ENCODE results near the gene HPCA.

Gene HPCA

DNA sequence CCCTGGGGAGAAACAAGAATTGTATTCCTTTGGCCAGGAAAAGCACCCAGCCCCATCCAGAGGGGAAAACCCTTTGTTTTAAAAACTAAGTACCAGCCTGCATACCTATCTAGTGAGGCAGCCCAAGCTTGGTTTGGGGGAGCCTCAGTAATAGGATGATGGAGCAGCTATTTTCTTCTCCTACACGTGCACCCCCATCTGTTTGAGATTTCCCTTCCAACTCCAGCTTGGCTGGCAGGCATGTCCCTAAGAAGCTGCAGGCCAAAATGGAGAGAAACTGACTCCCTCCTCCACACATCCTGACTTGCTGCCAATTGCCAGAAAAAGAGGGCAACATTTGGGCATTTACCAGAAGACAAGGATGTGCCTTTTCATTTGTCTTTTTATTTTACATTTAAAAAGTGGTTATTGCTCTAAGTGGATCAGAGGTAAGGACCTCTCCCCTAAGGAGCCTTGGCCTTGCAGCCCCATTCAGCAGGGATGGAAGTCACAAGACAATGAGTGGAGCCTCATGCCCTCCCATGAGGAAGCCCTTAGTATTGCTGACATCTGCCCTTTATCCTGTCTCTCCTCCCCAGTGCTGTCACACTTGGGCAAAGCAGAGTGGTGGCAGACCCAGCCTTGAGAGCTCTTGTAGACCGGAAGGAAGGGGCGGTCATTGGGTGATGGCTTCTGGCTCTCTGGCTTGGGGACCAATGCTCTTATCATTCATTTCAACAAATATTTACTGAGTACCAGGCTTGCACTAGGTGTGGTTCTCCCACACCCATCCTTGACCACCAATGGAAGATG, 24.2 kb upstream of the HPCA start:
- H3K9ac ChIP-seq: no peak overlapping the region
- H2AFZ ChIP-seq (ENCODE audit: low read depth): no peak overlapping the region
- H3K4me3 ChIP-seq (IDR thresholded peaks at IDR 0.05; ENCODE audit: insufficient read depth, low read depth, low read length): no peak overlapping the region
- H3K36me3 ChIP-seq (ENCODE audit: insufficient read depth): no peaks in the 10 kb centered on the region
- H3K27me3 ChIP-seq (ENCODE audit: insufficient read depth, low read depth): no peaks in the 10 kb centered on the region
- H4K20me1 ChIP-seq (ENCODE audit: insufficient read depth): no peaks in the 10 kb centered on the region
- TF ChIP-seq, protein P1, sequence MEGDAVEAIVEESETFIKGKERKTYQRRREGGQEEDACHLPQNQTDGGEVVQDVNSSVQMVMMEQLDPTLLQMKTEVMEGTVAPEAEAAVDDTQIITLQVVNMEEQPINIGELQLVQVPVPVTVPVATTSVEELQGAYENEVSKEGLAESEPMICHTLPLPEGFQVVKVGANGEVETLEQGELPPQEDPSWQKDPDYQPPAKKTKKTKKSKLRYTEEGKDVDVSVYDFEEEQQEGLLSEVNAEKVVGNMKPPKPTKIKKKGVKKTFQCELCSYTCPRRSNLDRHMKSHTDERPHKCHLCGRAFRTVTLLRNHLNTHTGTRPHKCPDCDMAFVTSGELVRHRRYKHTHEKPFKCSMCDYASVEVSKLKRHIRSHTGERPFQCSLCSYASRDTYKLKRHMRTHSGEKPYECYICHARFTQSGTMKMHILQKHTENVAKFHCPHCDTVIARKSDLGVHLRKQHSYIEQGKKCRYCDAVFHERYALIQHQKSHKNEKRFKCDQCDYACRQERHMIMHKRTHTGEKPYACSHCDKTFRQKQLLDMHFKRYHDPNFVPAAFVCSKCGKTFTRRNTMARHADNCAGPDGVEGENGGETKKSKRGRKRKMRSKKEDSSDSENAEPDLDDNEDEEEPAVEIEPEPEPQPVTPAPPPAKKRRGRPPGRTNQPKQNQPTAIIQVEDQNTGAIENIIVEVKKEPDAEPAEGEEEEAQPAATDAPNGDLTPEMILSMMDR (conservative IDR thresholded peaks at IDR 0.05; ENCODE audit: low read depth, low read length): no peak
- H3K4me1 ChIP-seq (ENCODE audit: low read depth, poor library complexity, severe bottlenecking): no peaks in the 10 kb centered on the region
- no peak overlapping the region for H3K27ac ChIP-seq
- H3K4me2 ChIP-seq: no peak overlapping the region
- no peaks in the 10 kb centered on the region for H3K79me2 ChIP-seq (ENCODE audit: insufficient read depth, low read depth)

DNA sequence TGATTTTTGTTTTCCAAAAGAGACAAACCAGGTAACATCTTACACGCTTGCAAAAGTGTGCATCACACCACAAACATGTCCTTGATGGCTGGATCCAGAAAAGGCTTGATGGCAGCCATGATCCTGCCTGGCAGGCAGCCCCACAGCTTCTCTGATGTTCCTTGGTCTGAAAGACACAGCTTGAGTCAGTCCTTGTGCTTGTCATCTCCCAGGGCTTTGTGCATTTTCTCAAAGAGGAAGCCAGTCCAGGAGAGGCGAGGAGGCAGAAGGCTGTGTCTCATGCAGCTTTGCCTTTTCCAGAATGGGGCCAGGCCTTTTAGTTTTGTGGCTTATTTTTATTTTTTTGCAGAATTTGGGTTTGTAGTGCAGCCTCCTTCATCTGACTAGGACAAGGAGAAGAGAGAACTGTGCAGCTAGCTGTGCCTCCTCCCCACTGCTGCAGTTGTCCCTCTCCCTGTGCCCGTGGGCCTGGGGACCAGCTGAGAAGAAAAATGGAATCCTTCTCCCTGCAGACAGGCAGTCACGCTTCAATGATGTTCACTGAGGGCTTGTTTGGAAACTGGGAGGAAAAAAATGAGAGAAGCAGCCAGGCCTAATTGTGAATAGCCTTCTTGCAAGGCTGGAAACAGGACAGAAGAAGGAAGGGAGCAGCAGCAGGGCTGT, 22.9 kb upstream of the HPCA start:
- H4K20me1 ChIP-seq (ENCODE audit: insufficient read depth): no peaks in the 10 kb centered on the region
- no peaks in the 10 kb centered on the region for H3K36me3 ChIP-seq (ENCODE audit: insufficient read depth)
- TF ChIP-seq, protein P1 (conservative IDR thresholded peaks at IDR 0.05; ENCODE audit: low read depth, low read length): no peak
- H3K27ac ChIP-seq: no peak overlapping the region
- no peak overlapping the region for H3K4me2 ChIP-seq
- no peaks in the 10 kb centered on the region for H3K79me2 ChIP-seq (ENCODE audit: insufficient read depth, low read depth)
- no peak overlapping the region for H2AFZ ChIP-seq (ENCODE audit: low read depth)
- H3K9ac ChIP-seq: no peak overlapping the region
- no peak overlapping the region for H3K4me3 ChIP-seq (IDR thresholded peaks at IDR 0.05; ENCODE audit: insufficient read depth, low read depth, low read length)
- no peaks in the 10 kb centered on the region for H3K4me1 ChIP-seq (ENCODE audit: low read depth, poor library complexity, severe bottlenecking)
- no peaks in the 10 kb centered on the region for H3K27me3 ChIP-seq (ENCODE audit: insufficient read depth, low read depth)

GRCh38 chr1:32863881-32864245, 22.4 kb upstream of the HPCA start:
- H3K36me3 ChIP-seq (ENCODE audit: insufficient read depth): no peaks in the 10 kb centered on the region
- no peak overlapping the region for H3K4me3 ChIP-seq (IDR thresholded peaks at IDR 0.05; ENCODE audit: insufficient read depth, low read depth, low read length)
- TF ChIP-seq, protein P1 (conservative IDR thresholded peaks at IDR 0.05; ENCODE audit: low read depth, low read length): no peak
- H3K27me3 ChIP-seq (ENCODE audit: insufficient read depth, low read depth): no peaks in the 10 kb centered on the region
- no peak overlapping the region for H3K9ac ChIP-seq
- H3K79me2 ChIP-seq (ENCODE audit: insufficient read depth, low read depth): no peaks in the 10 kb centered on the region
- no peak overlapping the region for H3K27ac ChIP-seq
- no peak overlapping the region for H2AFZ ChIP-seq (ENCODE audit: low read depth)
- no peak overlapping the region for H3K4me2 ChIP-seq
- H4K20me1 ChIP-seq (ENCODE audit: insufficient read depth): no peaks in the 10 kb centered on the region
- H3K4me1 ChIP-seq (ENCODE audit: low read depth, poor library complexity, severe bottlenecking): no peaks in the 10 kb centered on the region

DNA sequence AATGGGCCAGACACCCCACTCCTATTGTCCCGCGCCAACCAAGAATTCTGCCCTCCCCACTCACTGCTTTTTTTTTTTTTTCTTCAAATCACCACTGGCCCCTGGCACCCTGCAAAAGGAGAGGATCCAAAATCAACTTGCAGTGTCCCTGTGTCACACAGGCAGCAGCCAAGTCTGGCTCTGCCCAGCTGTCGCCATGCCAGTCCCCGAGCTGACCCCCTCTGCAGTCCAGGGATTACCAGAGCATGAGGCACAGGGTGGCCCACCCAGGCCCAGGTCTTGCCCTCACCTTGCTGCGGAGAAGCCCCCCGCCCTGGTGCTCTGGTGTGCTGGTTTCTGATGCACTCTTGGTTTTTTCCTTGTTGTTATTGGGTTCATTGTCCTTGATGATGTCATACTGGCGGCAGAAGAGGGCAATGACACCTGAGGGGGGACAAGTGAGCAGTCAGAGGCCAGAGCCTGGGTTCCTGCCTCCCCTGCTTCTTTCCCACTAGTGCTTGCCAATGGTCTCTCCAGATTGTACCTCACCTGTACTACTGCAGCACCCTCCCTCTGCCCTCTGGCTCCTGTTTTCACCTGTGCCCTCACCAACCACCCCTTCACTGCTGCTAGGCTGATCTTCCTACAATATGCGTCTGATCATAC, 21.8 kb upstream of the HPCA start:
- H3K4me3 ChIP-seq (IDR thresholded peaks at IDR 0.05; ENCODE audit: insufficient read depth, low read depth, low read length): no peak overlapping the region
- H2AFZ ChIP-seq (ENCODE audit: low read depth): no peak overlapping the region
- TF ChIP-seq, protein P1 (conservative IDR thresholded peaks at IDR 0.05; ENCODE audit: low read depth, low read length): no peak
- H3K27ac ChIP-seq: no peak overlapping the region
- H3K79me2 ChIP-seq (ENCODE audit: insufficient read depth, low read depth): no peaks in the 10 kb centered on the region
- no peaks in the 10 kb centered on the region for H4K20me1 ChIP-seq (ENCODE audit: insufficient read depth)
- no peak overlapping the region for H3K9ac ChIP-seq
- H3K27me3 ChIP-seq (ENCODE audit: insufficient read depth, low read depth): no peaks in the 10 kb centered on the region
- no peaks in the 10 kb centered on the region for H3K36me3 ChIP-seq (ENCODE audit: insufficient read depth)
- H3K4me1 ChIP-seq (ENCODE audit: low read depth, poor library complexity, severe bottlenecking): no peaks in the 10 kb centered on the region
- no peak overlapping the region for H3K4me2 ChIP-seq
